Coronary artery (tissue), 2 donors: ENCODE results near the gene COL6A5.

Experiments used
- DNase-seq: peaks from one replicate; pipeline ENCODE4 v3.0.0-alpha.2; 2017; ENCODE audit warnings: low spot score
- H3K27ac ChIP-seq, 2 donors: fragments of 200-600 bp; sonication (generic); one replicate each; pipeline ENCODE4 v1.5.1; 2016 to 2019
- H3K4me3 ChIP-seq: fragments of 200-600 bp; sonication (generic); 2 replicates; pipeline ENCODE4 v1.5.1; 2016; ENCODE audit warnings: mild to moderate bottlenecking, moderate library complexity
- TF ChIP-seq, protein P1 (sequence below): fragments of 200-600 bp; sonication (generic); IDR thresholded peaks from one replicate; pipeline ENCODE4 v1.5.1; 2019; ENCODE audit warnings: antibody characterized with exemption

Gene COL6A5, protein sequence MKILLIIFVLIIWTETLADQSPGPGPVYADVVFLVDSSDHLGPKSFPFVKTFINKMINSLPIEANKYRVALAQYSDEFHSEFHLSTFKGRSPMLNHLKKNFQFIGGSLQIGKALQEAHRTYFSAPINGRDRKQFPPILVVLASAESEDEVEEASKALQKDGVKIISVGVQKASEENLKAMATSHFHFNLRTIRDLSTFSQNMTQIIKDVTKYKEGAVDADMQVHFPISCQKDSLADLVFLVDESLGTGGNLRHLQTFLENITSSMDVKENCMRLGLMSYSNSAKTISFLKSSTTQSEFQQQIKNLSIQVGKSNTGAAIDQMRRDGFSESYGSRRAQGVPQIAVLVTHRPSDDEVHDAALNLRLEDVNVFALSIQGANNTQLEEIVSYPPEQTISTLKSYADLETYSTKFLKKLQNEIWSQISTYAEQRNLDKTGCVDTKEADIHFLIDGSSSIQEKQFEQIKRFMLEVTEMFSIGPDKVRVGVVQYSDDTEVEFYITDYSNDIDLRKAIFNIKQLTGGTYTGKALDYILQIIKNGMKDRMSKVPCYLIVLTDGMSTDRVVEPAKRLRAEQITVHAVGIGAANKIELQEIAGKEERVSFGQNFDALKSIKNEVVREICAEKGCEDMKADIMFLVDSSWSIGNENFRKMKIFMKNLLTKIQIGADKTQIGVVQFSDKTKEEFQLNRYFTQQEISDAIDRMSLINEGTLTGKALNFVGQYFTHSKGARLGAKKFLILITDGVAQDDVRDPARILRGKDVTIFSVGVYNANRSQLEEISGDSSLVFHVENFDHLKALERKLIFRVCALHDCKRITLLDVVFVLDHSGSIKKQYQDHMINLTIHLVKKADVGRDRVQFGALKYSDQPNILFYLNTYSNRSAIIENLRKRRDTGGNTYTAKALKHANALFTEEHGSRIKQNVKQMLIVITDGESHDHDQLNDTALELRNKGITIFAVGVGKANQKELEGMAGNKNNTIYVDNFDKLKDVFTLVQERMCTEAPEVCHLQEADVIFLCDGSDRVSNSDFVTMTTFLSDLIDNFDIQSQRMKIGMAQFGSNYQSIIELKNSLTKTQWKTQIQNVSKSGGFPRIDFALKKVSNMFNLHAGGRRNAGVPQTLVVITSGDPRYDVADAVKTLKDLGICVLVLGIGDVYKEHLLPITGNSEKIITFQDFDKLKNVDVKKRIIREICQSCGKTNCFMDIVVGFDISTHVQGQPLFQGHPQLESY (N-terminal part only)

DNA sequence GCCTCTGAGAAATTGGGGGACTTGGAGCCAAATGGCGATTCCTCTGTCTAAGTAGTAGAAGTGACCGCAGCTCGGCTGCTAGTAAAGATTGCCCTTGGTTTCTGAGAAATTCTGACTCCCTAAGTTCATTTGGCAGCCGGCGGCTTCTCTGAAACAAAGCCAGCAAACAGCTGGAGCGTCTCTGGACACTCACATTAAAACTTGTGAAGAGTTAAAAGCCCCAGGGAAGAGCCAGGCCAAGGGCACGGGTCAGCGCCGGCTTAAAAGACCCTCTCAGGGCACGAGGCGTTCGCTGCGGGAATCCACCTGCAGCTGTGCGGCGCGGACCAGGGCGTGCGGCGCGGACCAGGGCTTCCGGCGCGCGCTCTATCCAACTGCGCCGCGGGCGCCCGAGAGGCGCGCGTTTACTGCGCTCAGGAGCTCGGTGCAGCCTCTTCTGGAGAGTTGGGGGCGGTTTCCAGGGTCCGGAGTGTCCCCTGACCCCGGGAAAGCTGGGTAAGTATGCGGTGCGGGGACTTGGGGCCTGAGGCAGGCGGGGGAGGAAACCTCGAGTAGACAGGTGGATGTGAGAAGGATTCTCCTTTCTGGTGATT lies at the start of gene COL6A5:
Gene COL6A5, plus strand, starts transcription at position 186 of the 593 bp plus-strand sequence. CDS start 27,967 bp downstream, outside the sequence.
- DNase-seq, result no peak
- Histone ChIP-seq H3K4me3 (no peak within 1 kb of the TSS), H3K27ac (no peak within 1 kb of the TSS)
- TF ChIP-seq, protein P1, sequence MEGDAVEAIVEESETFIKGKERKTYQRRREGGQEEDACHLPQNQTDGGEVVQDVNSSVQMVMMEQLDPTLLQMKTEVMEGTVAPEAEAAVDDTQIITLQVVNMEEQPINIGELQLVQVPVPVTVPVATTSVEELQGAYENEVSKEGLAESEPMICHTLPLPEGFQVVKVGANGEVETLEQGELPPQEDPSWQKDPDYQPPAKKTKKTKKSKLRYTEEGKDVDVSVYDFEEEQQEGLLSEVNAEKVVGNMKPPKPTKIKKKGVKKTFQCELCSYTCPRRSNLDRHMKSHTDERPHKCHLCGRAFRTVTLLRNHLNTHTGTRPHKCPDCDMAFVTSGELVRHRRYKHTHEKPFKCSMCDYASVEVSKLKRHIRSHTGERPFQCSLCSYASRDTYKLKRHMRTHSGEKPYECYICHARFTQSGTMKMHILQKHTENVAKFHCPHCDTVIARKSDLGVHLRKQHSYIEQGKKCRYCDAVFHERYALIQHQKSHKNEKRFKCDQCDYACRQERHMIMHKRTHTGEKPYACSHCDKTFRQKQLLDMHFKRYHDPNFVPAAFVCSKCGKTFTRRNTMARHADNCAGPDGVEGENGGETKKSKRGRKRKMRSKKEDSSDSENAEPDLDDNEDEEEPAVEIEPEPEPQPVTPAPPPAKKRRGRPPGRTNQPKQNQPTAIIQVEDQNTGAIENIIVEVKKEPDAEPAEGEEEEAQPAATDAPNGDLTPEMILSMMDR, result no peak

DNA sequence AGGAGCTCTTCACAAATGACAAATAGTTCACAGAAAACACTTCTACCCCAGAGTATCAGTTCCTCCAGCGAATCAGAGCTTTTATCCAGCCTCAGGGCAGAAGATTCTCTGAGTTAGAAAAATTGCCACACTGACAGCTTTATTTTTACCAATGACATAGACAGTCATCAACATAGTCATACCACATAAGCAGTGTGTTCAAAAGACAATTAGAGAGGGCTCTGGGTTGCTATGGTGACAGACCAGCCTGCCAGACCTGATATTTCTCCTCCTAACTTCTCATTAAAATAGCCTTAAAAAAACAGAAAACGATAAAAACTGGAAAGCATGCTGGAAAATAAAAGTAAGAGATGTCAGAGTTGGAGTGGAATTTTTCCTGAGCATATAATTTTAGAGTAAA lies 45.9 kb upstream of the COL6A5 start:
- TF ChIP-seq, protein P1, result no peak
- Histone ChIP-seq H3K27ac (no peak overlapping the region), H3K4me3 (no peak overlapping the region)
- no peak for DNase-seq

DNA sequence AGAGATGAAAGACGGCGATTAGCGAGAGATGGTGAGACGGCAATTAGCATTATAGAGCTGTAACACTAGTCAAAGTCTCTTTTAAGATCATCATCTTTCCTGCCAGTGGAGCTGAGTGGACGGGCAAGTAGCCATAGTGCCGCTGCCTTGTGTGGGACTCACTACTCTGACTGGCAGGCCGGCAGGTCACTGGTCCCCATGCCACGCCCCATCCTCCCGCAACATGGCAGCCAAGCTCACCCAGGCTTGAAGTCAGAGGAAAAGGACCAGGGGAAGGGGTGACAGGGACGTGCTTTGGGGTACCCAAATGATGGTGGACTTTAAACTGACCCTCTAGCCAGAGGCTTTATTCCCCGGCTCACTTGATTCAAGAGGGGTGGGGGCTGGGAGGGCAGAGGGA lies 44.6 kb upstream of the COL6A5 start:
- H3K27ac ChIP-seq, result no peak overlapping the region
- TF ChIP-seq, protein P1, result no peak
- H3K4me3 ChIP-seq, result no peak overlapping the region
- no peak for DNase-seq

DNA sequence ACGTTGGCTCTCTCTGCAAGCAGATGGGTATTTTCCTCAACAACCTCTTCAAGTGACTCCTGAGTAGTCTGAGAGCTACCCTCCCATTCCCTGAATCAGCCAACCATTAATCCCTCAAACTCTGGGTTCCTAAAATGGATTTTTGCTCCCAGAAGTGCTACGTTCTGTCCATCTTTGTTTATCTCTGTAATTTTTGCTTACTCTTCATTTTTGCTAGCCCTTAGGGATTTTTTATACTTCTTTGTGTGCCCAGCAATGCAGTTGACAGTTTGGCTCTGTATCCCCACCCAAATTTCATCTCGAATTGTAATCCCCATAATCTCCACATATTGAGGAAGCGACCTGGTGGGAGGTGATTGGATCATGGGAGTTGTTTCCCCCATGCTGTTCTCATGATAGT lies 35.4 kb upstream of the COL6A5 start:
- no peak overlapping the region for H3K4me3 ChIP-seq
- TF ChIP-seq, protein P1, result no peak
- H3K27ac ChIP-seq, result no peak overlapping the region
- DNase-seq, result no peak

DNA sequence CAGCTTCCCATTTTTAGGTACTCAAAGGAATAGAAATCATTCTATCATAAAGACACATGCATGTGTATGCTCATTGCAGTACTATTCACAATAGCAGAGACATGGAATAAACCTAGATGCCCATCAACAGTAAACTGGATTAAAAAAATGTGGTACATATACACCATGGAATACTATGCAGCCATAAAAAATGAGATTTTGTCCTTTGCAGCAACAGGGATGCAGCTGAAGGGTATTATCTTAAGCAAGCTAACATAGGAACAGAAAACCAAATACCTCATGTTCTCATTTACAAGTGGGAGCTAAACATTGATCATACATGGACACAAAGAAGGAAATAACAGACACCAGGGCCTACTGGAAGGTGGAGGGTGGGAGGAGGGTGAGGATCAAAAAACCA lies 33.1 kb upstream of the COL6A5 start:
- no peak for DNase-seq
- Histone ChIP-seq H3K27ac (no peak overlapping the region), H3K4me3 (no peak overlapping the region)
- TF ChIP-seq, protein P1, result no peak

DNA sequence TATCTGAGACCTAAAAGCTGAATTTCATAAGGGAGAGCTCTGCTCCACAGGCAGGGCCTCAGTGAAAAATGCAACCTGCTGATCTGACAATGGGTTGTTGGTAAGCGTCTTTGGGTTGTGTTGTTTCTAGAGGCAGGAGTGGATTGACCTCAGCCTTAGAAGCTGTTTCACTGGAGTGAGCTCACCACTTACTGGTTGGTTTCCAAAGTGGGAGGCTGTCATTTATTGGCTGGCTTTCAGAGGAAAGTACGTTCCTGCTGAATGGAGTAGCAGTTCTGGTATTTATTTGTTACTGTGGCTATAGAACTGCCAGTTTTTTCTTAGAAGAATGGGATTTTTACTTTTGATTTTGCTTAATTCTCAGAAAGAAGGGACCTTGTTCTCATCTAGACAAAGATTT lies 29.3 kb upstream of the COL6A5 start:
- no peak for DNase-seq
- Histone ChIP-seq H3K4me3 (no peak overlapping the region), H3K27ac (no peak overlapping the region)
- TF ChIP-seq, protein P1, result no peak
